HTR-8/SVneo (cell line): ENCODE measurements around the gene MICAL3.
A peak's percentile ranks its signal among the peaks of the same experiment; 100 is the strongest.

Experiments used
- DNase-seq: peaks from one replicate; pipeline ENCODE4 v3.0.0; 2011; ENCODE audit warnings: low spot score, mixed read lengths; ENCODE audit not compliant: insufficient read length
- FAIRE-seq: peaks from 2 replicates; lab custom pipeline; 2011; peaks lifted over from hg19 to GRCh38; lab: Jason Lieb, UNC

Gene MICAL3

DNA sequence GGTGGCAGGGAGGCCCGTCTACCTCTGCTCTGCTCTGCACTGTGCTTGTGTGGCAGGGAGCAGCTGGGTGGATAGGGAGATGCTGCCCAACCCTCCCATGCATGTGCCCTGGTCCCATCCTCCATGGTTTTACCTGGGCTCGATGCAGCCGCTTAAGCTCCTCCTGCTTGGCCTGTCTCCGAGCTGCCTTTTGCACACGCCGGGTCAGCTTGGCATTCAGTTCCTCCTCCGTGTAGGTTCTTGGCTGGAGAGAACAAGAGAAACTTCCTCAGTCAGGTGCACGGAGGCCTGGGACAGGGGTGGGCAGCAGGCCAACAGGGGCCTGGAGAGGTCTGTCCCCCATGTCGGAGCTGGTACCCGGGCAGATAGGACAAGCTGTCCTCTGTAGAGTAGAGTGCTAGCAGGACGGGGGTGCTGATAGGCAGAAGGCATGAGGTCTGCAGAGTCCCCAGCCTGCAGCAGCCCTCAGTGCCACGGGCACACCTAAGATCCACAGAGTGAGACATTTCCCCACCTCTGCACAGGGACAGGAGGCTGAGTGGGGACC, 213.7 kb downstream of the MICAL3 start:
- no peak for DNase-seq
- no peak for FAIRE-seq

DNA sequence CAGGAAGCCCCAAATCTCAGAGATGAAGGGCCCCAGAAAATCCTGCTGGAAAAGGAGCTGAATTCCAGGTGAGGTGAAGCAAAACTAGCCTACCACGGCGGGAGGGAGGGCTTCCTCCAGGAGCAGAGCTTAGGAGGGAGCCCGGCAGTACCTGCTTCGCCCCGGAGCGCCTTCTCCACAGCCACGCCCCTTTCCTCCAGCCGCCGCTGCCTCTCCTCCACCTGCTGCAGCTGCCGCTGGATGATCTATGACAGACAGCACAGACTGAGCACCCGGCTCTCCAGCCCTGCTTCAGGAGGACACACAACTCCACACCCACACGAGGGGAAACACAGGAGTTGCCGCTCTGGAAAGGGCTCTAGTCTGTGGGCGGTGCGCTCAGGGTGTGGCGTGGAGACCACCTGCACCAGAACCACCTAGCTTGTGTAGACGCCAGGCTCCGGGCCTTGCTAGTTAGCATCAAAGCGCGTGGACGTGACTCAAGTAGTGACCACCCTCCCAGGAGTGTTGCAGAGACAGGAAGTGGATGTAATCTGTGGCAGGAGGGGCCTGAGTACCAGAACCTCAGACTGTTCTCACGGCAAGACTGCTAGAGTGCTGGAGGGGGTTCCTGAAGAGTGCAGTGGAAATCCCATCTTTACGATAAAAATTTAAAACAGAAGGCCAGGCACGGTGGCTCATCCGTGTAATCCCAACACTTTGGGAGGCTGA, 215.5 kb downstream of the MICAL3 start:
- FAIRE-seq: no peak

DNA sequence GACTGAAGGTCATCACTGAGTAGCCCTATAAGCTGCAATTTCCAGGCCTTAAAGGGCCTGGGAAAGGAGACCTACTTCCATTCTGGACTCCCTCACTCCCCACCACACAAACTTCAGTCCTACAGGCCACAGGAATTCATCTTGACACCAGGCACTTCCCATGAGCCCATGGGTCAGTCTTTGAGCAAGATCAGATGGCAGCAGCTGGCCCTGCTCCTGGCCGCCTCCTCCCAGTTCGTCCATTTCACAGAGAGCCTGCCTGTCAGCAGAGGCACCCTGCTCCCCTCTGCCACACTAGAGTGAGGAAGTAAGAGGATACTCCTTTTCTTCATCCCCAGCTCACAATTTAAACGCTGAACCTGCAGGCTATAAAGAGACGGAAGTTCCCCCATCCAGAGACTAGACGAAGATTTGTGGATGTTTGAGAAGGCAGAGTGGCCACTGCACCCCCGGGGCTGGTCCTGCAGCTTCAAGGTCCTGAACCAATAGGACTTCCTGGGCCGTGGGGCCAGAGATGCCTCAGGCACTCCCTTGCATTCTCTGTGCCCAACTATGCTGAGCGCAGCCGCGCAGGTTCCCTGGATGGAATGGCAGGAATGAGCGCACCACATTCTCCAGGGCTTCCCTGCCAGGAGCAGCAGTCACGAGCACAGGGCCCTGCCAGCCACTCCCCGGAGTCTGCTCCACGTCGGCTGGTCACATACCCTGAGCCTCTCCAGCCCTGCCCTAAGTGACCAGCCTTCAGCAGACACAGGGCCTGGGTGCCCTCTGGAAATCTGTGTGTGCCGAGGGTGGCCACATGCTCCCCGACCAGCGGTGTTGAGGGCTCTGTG, 216.6 kb downstream of the MICAL3 start:
- no peak for FAIRE-seq
- no peak for DNase-seq

More for the DNA sequence above, 215.5 kb downstream of the MICAL3 start:
- DNase-seq: no peak

DNA sequence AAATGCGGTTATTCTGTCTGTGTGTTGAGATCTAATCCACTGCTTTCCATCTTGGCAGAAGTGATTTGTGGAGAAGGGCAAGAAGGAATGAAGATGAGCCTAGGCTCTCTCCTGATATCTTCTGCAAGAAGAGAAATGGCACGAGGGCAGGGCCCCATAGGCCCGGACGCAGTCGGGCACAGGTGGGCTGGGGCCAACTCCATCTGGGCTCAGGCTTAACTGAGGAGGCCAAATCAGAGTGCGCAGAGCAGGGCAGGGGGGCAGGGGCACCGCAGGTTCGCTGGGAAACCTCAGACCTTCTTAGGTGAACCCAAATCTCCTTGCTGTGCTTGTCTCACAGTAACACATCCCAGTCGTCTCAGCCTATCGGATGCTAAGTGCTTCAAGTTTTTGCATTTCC, 217.3 kb downstream of the MICAL3 start:
- no peak for DNase-seq
- no peak for FAIRE-seq

DNA sequence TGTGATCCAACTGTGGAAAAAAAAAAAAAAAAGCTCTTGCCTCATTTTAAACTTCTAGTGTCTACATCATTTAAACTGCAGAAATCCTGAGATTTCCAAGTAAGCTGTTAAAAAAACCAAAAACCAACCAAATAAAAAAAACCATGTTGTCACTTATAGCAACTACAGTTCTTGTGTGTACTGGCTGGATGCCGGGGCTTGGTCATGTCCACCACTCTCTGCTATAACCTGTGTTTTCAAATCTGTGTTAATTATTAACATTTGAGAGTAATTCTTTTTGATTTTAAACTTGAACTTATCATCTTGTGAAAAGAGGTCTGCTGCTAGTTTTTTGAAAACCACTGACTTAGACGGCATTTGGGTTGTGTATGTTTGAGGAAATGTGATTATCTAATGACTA, 217.9 kb downstream of the MICAL3 start:
- FAIRE-seq (no peak), DNase-seq (no peak)

DNA sequence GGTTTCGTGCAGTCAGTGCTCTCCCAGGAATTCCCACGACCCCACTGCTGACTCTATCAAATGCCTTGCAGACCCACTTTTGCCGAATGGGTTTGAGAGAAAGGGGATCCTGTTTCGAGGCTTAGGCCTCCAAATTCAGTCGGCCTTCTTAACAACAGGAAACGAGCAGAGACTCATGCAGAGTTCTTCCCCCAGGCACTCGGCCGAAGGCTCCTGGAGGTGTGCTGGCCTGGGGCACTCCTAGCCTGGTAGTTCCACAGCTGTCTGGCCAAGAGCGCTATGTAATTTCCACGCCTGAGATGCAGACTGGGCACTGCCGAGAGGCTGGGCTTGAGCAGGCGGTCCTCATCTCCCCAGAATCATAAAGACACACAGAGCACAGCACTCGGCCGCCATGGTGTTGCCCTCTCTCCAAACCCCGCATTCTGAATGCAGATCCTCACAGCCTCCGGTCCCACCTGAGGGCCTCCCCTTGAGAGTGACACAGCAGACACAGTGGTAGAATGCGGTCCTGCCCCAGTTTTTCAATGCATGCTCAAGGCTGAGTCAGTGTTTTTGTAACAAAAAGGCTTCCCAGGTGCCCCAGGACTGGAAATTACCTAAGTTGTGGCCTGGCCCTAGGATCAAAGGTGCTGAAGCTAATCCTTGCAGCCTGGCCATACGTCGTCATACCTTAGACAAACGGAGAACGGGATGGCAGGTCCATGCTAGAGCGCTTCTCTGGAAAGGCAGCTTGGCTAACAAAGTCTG, 219.9 kb downstream of the MICAL3 start:
- FAIRE-seq (no peak), DNase-seq (no peak)

DNA sequence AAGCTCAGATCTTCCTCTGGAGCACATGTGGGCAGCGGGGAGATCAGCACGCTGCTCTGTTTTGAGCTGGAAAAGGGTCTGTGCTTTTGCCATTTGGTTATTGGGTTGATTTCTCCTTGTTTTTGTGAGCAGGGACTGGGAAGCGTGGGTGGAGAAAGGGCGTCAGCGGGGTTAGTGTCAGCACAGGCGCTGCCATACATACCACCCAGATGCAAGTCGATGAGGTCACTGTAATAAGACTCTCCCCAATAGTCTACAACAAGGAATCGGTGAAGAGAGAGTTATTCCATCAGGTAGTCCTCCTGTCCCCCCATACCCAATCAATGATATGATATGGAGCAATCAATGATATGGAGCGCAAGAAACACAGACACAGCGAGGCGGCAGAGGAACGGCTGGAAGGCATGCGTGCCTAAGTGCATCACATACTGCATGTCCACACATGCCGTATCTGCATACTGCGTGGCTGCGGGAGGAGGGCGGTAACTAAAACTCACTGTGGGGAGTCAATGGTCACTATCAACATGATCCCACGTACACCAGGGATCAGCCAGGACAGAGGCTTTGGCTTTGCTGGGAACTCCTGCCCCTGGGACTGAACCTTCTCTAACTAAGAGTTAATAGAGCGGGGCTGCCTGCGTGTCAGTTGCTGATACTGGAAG, 220.6 kb downstream of the MICAL3 start:
- FAIRE-seq (peak; percentile 26), DNase-seq (no peak)

DNA sequence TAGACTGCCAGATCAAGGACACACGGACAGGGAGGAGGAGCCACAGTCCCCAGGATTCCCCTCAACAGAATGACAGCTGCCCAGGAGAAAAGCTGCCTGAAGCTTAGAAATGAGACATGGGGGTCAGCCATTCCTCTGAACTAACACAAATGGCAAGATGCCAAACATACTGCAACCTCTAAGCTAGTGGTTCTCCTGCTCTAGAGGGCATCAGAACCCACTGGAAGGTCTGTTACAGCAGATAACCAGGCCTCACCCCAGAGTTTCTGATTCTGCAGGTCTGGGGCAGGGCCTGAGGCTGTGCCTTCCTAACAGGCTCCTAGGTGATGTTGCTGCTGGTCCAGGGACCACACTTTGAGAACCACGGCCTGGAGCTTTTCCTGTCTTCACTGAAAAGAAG, 221.5 kb downstream of the MICAL3 start:
- FAIRE-seq (no peak), DNase-seq (no peak)

DNA sequence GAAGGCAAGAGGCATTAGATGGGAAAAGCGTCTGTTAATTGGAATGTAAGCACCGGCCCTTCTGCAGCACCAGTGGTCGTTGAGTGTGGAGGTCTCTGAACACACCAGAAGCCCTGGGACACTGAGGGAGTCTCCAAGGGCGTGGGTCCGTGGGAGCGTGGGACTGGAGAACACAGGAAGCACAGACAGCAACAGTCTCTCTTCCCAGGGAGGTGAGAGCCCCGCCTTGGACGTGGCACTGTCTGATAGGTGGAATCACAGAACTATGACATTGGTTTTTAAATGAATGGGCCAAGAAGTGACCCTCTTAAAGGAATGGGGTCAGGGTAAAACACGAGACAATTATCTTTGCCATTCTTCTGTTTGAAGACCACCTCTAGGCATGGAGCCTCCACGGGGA, 221.9 kb downstream of the MICAL3 start:
- FAIRE-seq (no peak), DNase-seq (no peak)

DNA sequence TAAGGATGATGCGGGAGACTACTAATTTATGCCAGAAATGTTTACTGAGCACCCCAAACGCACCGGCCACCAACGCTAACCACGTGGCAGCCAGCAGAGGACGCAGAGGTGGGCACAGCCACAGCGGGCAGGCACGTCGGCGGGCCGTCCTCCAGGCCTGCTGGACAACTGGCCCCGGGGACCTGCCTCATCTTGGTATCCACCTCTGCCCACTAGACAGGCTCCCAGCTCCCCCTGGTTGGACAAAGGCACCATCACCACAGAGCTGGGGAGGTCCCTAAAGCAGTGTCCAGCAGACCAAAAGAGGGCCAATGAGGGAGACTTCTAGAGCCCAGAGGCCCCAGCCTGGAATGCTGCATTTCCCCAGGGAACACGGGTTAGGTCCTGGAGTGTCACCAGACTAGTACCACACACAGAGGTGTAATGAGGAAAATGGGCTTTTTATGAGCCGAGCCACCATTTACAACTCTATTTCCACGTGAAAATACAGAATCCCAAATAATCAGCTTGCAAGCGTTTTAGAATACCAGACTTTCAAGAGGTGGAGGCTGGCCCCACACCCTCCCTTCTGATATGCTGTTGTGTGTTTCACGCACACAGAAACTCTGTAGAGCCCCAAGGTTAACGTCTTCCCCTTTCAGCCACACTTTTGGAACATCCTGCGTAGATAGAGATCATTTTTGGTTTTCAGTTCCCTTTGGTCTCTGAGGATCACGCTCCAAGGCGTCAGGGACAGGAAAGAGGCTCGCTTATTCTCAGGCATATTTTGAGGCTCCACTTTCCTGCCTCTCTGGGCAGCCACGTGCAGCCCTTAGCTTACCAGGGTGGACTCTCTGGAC, 226.4 kb downstream of the MICAL3 start:
- FAIRE-seq (no peak), DNase-seq (no peak)

DNA sequence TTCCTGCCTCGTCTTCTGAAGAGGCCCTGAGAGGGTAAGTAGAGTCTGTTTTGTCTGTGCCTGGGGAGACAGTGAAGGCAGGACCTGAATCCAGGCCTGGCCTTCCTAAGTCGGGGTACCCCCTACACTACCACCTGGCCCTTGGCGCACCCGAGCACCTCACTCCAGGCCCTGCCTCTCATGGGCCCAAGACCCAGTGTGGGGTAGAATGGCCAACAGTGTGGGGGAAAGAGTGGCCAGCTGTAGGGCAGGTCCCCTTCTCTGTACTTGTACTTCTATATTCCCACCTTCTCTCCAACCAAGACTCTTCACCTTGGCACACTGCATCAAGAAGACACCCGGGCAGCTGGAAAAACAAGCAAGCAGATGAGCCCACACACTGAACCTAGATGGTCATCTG, 227.7 kb downstream of the MICAL3 start:
- no peak for FAIRE-seq
- no peak for DNase-seq

DNA sequence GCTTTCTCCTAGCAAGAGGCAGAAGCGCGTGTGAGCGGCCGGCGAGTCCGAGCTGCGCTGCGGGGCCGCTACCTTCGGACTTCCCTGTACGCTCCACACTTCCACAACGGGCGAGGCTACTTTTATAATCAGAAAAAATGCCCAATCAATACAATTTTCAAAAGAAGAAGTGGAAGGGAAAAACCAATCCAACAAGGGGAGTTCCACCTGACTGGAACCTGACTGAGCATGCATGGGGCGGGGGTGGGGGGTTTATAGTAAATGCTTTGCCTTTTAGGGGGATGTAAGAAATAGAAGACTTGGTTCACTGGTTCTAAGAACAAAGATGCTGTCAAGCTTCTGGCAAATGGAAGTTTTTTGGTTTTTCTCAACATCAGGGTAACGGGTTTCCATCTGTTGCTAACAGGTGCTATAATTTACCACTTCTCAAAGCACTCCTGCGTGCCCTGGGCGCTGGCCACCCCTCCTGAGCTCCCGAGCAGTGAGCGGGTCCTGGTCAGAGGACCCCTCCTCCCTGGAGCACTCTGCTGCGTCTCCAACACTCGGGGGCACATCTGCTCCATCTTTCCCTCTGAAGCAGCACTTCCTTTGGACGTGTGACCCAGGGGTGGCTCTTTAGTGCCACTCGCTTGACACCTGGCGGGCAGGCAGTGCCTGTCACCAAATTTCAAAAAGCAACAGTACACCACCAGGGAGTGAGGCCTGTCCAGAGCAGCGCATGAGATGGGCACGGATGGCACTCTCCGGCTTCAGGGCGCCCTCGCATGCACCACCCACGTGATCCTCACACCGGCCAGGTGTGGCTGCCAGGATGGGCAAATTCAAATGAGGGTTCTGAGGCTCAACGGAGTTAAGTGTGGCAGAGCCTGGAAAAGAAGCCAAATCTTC, 228.5 kb downstream of the MICAL3 start:
- DNase-seq (no peak), FAIRE-seq (no peak)

DNA sequence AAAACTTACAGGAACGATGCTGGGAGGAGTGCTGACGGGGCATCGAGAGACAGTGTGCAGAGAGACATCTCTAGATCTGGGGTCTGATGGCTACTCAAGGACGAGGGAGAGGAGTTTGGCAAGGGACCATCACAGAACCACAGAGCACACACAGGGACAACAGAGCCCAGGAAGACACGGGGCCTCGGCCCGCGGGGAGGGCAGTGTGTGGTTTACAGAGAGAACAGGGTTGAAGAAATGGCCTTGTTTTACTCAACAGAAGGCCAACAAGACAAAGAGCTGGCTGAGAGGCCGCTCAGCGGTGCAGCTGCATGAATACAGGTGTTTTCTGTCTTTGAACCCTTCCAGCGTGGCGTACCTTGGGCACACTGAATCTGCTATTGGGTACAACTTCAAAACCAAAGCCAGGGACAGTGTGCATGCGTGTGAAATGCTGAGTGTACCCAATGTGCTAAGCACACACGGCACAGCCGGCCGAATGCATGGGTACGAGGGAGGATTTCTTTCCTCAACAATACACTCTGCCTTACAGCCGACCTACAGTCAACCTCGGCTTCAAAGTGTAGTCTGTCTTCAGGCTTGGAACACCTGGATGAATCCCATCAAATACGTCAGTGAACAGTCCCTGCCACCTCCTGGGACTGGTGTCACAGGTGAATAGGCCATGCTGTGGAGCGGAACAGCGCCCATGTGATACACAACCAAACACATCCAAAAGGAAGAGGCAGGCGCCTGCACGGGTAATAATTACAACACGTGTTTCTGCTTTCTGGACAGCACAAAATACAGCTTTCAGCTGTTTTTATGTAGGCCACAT, 229.4 kb downstream of the MICAL3 start:
- DNase-seq (no peak), FAIRE-seq (no peak)

DNA sequence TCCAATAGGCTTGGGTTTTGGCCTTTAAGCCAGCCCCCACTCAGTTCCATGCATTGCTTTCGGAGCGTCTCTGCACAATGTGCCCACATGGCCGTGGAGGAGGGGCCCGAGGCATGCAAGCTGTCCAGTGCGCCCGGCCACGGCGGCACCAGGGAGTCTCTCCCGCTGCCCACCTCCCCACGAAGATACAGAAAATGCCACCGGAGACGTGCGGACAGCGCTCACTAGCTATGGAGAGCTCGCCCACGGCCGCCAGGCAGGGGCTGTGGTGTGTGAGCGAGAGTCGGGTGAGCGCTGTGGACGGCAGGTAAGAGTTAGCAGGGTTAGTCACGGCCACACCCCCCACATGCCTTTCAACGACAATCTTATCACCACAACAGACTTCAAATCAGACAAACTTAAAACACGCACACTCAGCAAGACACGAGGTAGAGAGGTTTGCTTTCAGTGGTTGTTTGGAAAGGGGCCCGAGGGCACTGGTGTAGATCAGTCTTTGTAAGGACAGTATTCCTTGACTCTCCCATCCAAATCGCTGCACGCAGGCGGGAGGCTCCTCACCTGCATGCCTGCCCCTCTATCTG, 231.4 kb downstream of the MICAL3 start:
- FAIRE-seq (no peak), DNase-seq (no peak)

DNA sequence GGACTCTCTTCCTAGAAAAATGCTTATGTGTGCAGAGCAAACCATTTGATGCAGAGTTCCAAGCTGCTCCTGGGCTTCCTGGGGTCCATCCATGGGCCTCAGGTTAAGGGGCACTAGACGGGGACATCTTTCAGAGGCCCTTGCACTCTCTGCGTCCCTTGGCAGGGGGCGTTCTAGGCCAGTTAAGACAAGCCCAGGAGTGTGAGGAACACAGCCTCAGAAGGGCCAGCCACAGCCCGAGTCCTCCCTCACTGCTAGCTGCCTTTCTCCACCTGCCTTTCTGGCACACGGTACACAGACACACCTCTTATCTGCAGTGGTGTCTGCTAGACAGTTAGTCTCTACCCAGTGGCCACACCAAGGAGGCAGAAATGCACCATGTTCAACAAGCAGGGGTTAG, 232.1 kb downstream of the MICAL3 start:
- no peak for FAIRE-seq

DNA sequence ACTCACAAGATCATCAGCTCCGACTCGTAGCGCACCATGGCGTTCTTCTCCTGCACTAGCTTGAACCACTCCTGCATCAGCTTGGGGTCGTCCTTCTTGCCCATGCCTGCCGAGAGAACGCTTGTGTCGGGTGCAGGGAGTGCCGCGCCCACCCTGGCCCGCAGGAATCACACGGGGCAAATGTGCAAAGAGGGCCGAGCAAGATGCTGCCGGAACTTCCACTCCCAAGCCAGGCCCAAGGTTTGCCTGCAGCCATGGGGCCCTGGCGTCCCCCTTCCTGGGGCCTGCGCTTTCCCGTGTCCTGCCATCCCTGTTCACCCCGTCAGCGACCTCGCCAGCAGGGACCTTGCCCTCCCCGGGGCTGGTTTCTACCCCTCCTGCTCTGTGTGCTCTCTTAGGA, 233.2 kb downstream of the MICAL3 start:
- DNase-seq: no peak
- no peak for FAIRE-seq

More for the DNA sequence above, 232.1 kb downstream of the MICAL3 start:
- DNase-seq: no peak
